ENCODE data around the gene GRM8.
A peak's percentile ranks its signal among the peaks of the same experiment; 100 is the strongest.

GRCh38 chr7:126698909-126699308, 553.8 kb downstream of the GRM8 start:
- TF ChIP-seq, protein P1, sequence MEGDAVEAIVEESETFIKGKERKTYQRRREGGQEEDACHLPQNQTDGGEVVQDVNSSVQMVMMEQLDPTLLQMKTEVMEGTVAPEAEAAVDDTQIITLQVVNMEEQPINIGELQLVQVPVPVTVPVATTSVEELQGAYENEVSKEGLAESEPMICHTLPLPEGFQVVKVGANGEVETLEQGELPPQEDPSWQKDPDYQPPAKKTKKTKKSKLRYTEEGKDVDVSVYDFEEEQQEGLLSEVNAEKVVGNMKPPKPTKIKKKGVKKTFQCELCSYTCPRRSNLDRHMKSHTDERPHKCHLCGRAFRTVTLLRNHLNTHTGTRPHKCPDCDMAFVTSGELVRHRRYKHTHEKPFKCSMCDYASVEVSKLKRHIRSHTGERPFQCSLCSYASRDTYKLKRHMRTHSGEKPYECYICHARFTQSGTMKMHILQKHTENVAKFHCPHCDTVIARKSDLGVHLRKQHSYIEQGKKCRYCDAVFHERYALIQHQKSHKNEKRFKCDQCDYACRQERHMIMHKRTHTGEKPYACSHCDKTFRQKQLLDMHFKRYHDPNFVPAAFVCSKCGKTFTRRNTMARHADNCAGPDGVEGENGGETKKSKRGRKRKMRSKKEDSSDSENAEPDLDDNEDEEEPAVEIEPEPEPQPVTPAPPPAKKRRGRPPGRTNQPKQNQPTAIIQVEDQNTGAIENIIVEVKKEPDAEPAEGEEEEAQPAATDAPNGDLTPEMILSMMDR (IDR thresholded peaks at IDR 0.05 in 2 of 3, conservative IDR thresholded peaks at IDR 0.05 in 1 of 3; ENCODE audit: insufficient read depth in 2 of 3, low read depth in 1 of 3, low read length in 3 of 3), result no peak
- TF ChIP-seq ZBTB33 (CRISPR knock-in tag; IDR thresholded peaks at IDR 0.05) (no peak), NFYB (IDR thresholded peaks at IDR 0.05; ENCODE audit: extremely low read depth, insufficient read length) (no peak), RFX5 (IDR thresholded peaks at IDR 0.05; ENCODE audit: low read depth, low read length) (no peak), RFX1 (IDR thresholded peaks at IDR 0.05) (no peak), SOX6 (IDR thresholded peaks at IDR 0.05) (peak; percentile 74)

Measured in K562 (cell line).